Gastrocnemius medialis (tissue), 4 donors: ENCODE data around the gene SCD5.

Experiments
- CTCF ChIP-seq, 5 experiments: fragments of 450-650 bp in 3 of 5; fragments of 200-600 bp in 2 of 5; sonication (generic) in 2 of 5; IDR thresholded peaks in 4 of 5; conservative IDR thresholded peaks in 1 of 5; 1 replicate in 4 of 5; 2 replicates in 1 of 5; pipeline ENCODE4 v1.5.1; 2016 to 2019; ENCODE audit warnings: antibody characterized with exemption in 5 of 5, mild to moderate bottlenecking in 3 of 5, moderate library complexity in 3 of 5
- POLR2A ChIP-seq, 2 donors: fragments of 450-650 bp; IDR thresholded peaks; one replicate each; pipeline ENCODE4 v1.6.1; 2017; ENCODE audit warnings: antibody characterized with exemption in 2 of 2, mild to moderate bottlenecking in 2 of 2, moderate library complexity in 2 of 2

DNA sequence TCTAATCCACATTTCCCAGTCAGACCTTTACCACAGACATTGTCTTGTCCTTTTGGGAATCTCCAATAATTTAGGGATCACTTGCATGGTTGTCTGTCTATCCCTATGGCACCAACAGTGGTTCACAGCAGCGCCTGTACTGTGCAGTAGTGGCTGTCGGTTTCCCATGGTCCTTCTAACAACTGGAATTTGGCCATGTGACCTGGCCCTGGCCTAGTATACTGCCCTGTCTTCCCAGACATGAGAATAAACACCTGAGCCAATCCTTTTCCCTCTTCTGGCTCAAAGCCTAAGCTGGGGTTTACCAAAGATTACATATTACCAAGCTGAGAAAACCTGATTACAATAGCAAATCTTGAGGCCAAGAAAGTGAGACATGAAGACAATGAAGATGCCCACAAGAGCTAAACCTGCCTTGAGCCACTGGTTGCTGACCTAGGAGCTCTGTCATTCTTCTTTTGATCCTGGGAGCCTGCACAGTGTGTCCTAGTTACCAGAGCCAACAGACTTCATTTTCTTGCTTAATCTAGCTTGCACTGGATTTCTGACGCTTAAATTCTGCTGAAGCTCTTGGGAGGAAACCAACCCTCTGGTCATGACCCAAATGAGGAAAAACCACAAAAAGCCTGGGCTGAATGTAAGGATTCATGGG, 92.1 kb downstream of the SCD5 start:
- TF ChIP-seq POLR2A (IDR thresholded peaks at IDR 0.05) (no peak), CTCF (IDR thresholded peaks at IDR 0.05 in 4 of 5, conservative IDR thresholded peaks at IDR 0.05 in 1 of 5) (no peak)
